ENCODE results near the gene AHSP.
"Not testable (repeated sequence)": the region's sequence is repeated elsewhere in the genome, so short reads cannot be mapped to it uniquely, and the experiment has no call there.

Gene AHSP

DNA sequence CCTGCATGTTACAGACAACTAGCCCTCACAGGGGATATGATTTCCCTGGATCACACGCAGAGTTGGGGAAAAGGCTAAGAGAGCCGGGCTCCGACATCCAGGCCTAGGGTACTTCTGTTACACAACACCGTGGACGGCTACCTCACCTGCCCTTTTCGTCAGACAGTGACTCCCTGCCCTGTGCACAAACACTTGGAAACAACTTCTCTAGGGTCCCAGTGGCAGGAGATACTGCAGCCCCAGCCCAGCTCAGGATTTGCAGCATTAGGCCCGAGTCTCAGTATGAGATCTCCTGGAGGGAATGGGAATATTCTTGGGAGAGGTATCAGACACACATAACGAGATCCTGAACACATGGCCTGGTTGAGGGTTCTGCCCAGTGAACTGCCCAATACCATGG lies 27.8 kb upstream of the AHSP start:
- peaks cover 2 to 61% (median 41%) of the 10 kb centered on the region in 4 experiments for H3K36me3 ChIP-seq (ENCODE audit: control insufficient read depth in 4 of 4, insufficient read depth in 4 of 4, low read length in 3 of 4)
- H3K9me3 ChIP-seq (ENCODE audit: control extremely low read depth in 1 of 5, control insufficient read depth in 4 of 5, insufficient read depth in 2 of 5, low read depth in 1 of 5, low read length in 4 of 5): no peaks in the 10 kb centered on the region
- 100% methylated on average over 8 of the region's 8 CpGs for WGBS (ENCODE audit: insufficient coverage)
- peaks cover 8 to 17% (median 14%) of the 10 kb centered on the region in 4 experiments for H3K4me1 ChIP-seq (ENCODE audit: control extremely low read depth in 1 of 4, control insufficient read depth in 4 of 4, insufficient read depth in 4 of 4, low read length in 3 of 4)
- no peak for DNase-seq
- H3K27ac ChIP-seq (ENCODE audit: insufficient read depth in 1 of 2, low read depth in 1 of 2, low read length in 2 of 2, poor library complexity in 1 of 2, severe bottlenecking in 2 of 2): no peak overlapping the region
- no peaks in the 10 kb centered on the region for H3K27me3 ChIP-seq (replicated peaks in 2 of 5; ENCODE audit: control insufficient read depth in 4 of 5, insufficient read depth in 5 of 5, low read length in 4 of 5)
- POLR2A ChIA-PET: no interaction called here
- CTCF ChIA-PET: interaction anchor here (1.0 to 1.2 kb wide), 3 partner anchors 10 to 58 kb away, joined by 3 read pairs; no protein-coding TSS in a partner anchor
- no peak overlapping the region for H3K4me3 ChIP-seq (ENCODE audit: control insufficient read depth in 1 of 7, extremely low read depth in 1 of 7, insufficient read depth in 4 of 7, low read depth in 2 of 7, low read length in 6 of 7)

GRCh38 chr16:31501226-31501965 lies 26.3 kb upstream of the AHSP start:
- no peaks in the 10 kb centered on the region for H3K9me3 ChIP-seq (ENCODE audit: control extremely low read depth in 1 of 5, control insufficient read depth in 4 of 5, insufficient read depth in 2 of 5, low read depth in 1 of 5, low read length in 4 of 5)
- no peak overlapping the region for H3K4me3 ChIP-seq (ENCODE audit: control insufficient read depth in 1 of 7, extremely low read depth in 1 of 7, insufficient read depth in 4 of 7, low read depth in 2 of 7, low read length in 6 of 7)
- H3K36me3 ChIP-seq (ENCODE audit: control insufficient read depth in 4 of 4, insufficient read depth in 4 of 4, low read length in 3 of 4): peaks cover 2 to 47% (median 30%) of the 10 kb centered on the region in 4 experiments
- ChIA-PET CTCF (interaction anchor here (1.3 to 1.6 kb wide), 2 partner anchors 9 to 14 kb away, joined by 3 to 5 read pairs; no protein-coding TSS in a partner anchor), POLR2A (interaction anchor here (0.6 kb wide), 2 partner anchors 8 to 321 kb away, joined by 4 read pairs; no protein-coding TSS in a partner anchor)
- H3K4me1 ChIP-seq (ENCODE audit: control extremely low read depth in 1 of 4, control insufficient read depth in 4 of 4, insufficient read depth in 4 of 4, low read length in 3 of 4): peaks cover 17 to 31% (median 28%) of the 10 kb centered on the region in 4 experiments
- no peak overlapping the region for H3K27ac ChIP-seq (ENCODE audit: insufficient read depth in 1 of 2, low read depth in 1 of 2, low read length in 2 of 2, poor library complexity in 1 of 2, severe bottlenecking in 2 of 2)
- no peak for DNase-seq
- no peaks in the 10 kb centered on the region for H3K27me3 ChIP-seq (replicated peaks in 2 of 5; ENCODE audit: control insufficient read depth in 4 of 5, insufficient read depth in 5 of 5, low read length in 4 of 5)
- 97% methylated on average over 3 of the region's 3 CpGs for WGBS (ENCODE audit: insufficient coverage)

DNA sequence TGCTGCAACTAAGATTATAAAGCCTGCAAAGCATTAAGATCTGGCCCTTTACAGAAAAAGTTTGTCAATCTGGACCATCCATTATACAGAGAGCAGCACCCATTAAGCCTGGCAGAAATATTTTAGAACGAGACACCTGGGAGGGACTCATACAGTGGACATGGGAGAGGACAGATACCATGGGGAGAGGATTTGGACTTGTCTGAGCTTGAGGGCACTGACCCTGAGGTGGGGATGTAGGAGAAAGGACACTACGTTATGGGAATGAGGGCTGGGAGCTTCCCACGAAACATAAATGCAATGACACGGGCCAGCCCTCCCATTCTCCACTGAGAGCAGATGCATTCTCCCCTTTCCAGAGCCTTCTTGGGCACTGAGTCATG lies 25.7 kb upstream of the AHSP start:
- no peak for DNase-seq
- WGBS (ENCODE audit: insufficient coverage): 96% methylated on average over 3 of the region's 4 CpGs
- ChIA-PET POLR2A (interaction anchor here (0.6 kb wide), 1 partner anchor 321 kb away, joined by 4 read pairs; no protein-coding TSS in a partner anchor), CTCF (interaction anchor here (1.3 to 1.6 kb wide), 2 partner anchors 9 to 14 kb away, joined by 3 to 5 read pairs; no protein-coding TSS in a partner anchor)
- peaks cover 2 to 41% (median 26%) of the 10 kb centered on the region in 4 experiments for H3K36me3 ChIP-seq (ENCODE audit: control insufficient read depth in 4 of 4, insufficient read depth in 4 of 4, low read length in 3 of 4)
- H3K27me3 ChIP-seq (replicated peaks in 2 of 5; ENCODE audit: control insufficient read depth in 4 of 5, insufficient read depth in 5 of 5, low read length in 4 of 5): no peaks in the 10 kb centered on the region
- no peak overlapping the region for H3K27ac ChIP-seq (ENCODE audit: insufficient read depth in 1 of 2, low read depth in 1 of 2, low read length in 2 of 2, poor library complexity in 1 of 2, severe bottlenecking in 2 of 2)
- H3K9me3 ChIP-seq (ENCODE audit: control extremely low read depth in 1 of 5, control insufficient read depth in 4 of 5, insufficient read depth in 2 of 5, low read depth in 1 of 5, low read length in 4 of 5): no peaks in the 10 kb centered on the region
- H3K4me1 ChIP-seq (ENCODE audit: control extremely low read depth in 1 of 4, control insufficient read depth in 4 of 4, insufficient read depth in 4 of 4, low read length in 3 of 4): peaks cover 19 to 36% (median 33%) of the 10 kb centered on the region in 4 experiments
- no peak overlapping the region for H3K4me3 ChIP-seq (ENCODE audit: control insufficient read depth in 1 of 7, extremely low read depth in 1 of 7, insufficient read depth in 4 of 7, low read depth in 2 of 7, low read length in 6 of 7)

DNA sequence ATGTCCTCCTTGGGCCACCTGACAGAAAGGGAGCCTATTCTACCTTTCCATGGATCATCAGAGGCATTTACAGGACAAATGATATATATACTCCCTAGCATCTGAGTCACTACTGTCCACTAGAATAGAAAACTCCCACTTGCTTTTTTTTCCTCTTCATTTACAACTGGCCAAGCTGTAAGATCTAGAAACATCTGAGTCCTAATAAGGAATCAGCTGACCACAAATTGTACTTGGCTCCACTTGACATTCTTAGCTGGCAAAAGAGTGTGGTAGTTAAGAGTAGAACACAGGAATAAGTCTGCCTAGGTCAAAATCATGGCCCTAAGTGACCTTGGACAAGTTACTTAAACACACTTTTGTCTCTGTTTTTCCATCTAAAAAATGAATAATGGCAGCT lies 24.7 kb upstream of the AHSP start:
- CTCF ChIA-PET: interaction anchor here (0.9 to 1.6 kb wide), 4 partner anchors 8 to 196 kb away, joined by 3 to 5 read pairs (median 4); no protein-coding TSS in a partner anchor
- DNase-seq: no peak

DNA sequence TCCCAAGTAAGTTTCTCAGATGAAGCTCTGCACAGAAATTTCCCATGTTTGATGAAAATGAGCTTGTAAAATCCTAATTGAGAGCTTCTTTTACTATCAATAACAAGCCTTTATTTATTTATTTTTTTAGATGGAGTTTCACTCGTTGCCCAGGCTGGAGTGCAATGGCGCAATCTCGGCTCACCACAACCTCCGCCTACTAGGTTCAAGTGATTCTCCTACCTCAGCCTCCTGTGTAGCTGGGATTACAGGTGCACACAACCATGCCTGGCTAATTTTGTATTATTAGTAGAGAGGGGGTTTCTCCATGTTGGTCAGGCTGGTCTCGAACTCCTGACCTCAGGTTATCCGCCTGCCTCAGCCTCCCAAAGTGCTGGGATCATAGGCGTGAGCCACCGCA lies 24.1 kb upstream of the AHSP start:
- DNase-seq; H3K27me3 ChIP-seq (replicated peaks in 2 of 5; ENCODE audit: control insufficient read depth in 4 of 5, insufficient read depth in 5 of 5, low read length in 4 of 5); H3K27ac ChIP-seq (ENCODE audit: insufficient read depth in 1 of 2, low read depth in 1 of 2, low read length in 2 of 2, poor library complexity in 1 of 2, severe bottlenecking in 2 of 2); POLR2A ChIA-PET; H3K9me3 ChIP-seq (ENCODE audit: control extremely low read depth in 1 of 5, control insufficient read depth in 4 of 5, insufficient read depth in 2 of 5, low read depth in 1 of 5, low read length in 4 of 5); H3K4me3 ChIP-seq (ENCODE audit: control insufficient read depth in 1 of 7, extremely low read depth in 1 of 7, insufficient read depth in 4 of 7, low read depth in 2 of 7, low read length in 6 of 7): not testable (repeated sequence)
- 92% methylated on average over 6 of the region's 8 CpGs for whole genome bisulfite sequencing (ENCODE audit: insufficient coverage)
- CTCF ChIA-PET: interaction anchor here (0.9 to 1.6 kb wide), 4 partner anchors 9 to 195 kb away, joined by 3 to 5 read pairs (median 4); no protein-coding TSS in a partner anchor
- Histone ChIP-seq H3K4me1 (ENCODE audit: control extremely low read depth in 1 of 4, control insufficient read depth in 4 of 4, insufficient read depth in 4 of 4, low read length in 3 of 4) (peaks cover 24 to 45% (median 43%) of the 10 kb centered on the region in 4 experiments), H3K36me3 (ENCODE audit: control insufficient read depth in 4 of 4, insufficient read depth in 4 of 4, low read length in 3 of 4) (peaks cover 2 to 26% (median 14%) of the 10 kb centered on the region in 4 experiments)

More for the DNA sequence above, 24.7 kb upstream of the AHSP start:
- Histone ChIP-seq H3K9me3 (ENCODE audit: control extremely low read depth in 1 of 5, control insufficient read depth in 4 of 5, insufficient read depth in 2 of 5, low read depth in 1 of 5, low read length in 4 of 5) (no peaks in the 10 kb centered on the region), H3K4me1 (ENCODE audit: control extremely low read depth in 1 of 4, control insufficient read depth in 4 of 4, insufficient read depth in 4 of 4, low read length in 3 of 4) (peaks cover 23 to 43% (median 42%) of the 10 kb centered on the region in 4 experiments), H3K4me3 (ENCODE audit: control insufficient read depth in 1 of 7, extremely low read depth in 1 of 7, insufficient read depth in 4 of 7, low read depth in 2 of 7, low read length in 6 of 7) (no peak overlapping the region), H3K27me3 (replicated peaks in 2 of 5; ENCODE audit: control insufficient read depth in 4 of 5, insufficient read depth in 5 of 5, low read length in 4 of 5) (no peaks in the 10 kb centered on the region), H3K36me3 (ENCODE audit: control insufficient read depth in 4 of 4, insufficient read depth in 4 of 4, low read length in 3 of 4) (peaks cover 2 to 32% (median 20%) of the 10 kb centered on the region in 4 experiments), H3K27ac (ENCODE audit: insufficient read depth in 1 of 2, low read depth in 1 of 2, low read length in 2 of 2, poor library complexity in 1 of 2, severe bottlenecking in 2 of 2) (no peak overlapping the region)
- POLR2A ChIA-PET: interaction anchor here (0.6 kb wide), 1 partner anchor 52 kb away, joined by 3 read pairs; no protein-coding TSS in a partner anchor

GRCh38 chr16:31504159-31504558 lies 23.5 kb upstream of the AHSP start:
- WGBS (ENCODE audit: insufficient coverage): 17% methylated on average over 6 of the region's 8 CpGs

More at GRCh38 chr16:31504159-31504558, 23.5 kb upstream of the AHSP start:
- no peak overlapping the region for H3K4me3 ChIP-seq (ENCODE audit: control insufficient read depth in 1 of 7, extremely low read depth in 1 of 7, insufficient read depth in 4 of 7, low read depth in 2 of 7, low read length in 6 of 7)
- peaks cover 30 to 51% (median 48%) of the 10 kb centered on the region in 4 experiments for H3K4me1 ChIP-seq (ENCODE audit: control extremely low read depth in 1 of 4, control insufficient read depth in 4 of 4, insufficient read depth in 4 of 4, low read length in 3 of 4)
- no peaks in the 10 kb centered on the region for H3K27me3 ChIP-seq (replicated peaks in 2 of 5; ENCODE audit: control insufficient read depth in 4 of 5, insufficient read depth in 5 of 5, low read length in 4 of 5)
- peaks cover under 1 to 20% (median 9%) of the 10 kb centered on the region in 4 experiments for H3K36me3 ChIP-seq (ENCODE audit: control insufficient read depth in 4 of 4, insufficient read depth in 4 of 4, low read length in 3 of 4)
- POLR2A ChIA-PET: interaction anchor here (0.8 kb wide), 1 partner anchor 48 kb away, joined by 3 read pairs; no protein-coding TSS in a partner anchor
- H3K9me3 ChIP-seq (ENCODE audit: control extremely low read depth in 1 of 5, control insufficient read depth in 4 of 5, insufficient read depth in 2 of 5, low read depth in 1 of 5, low read length in 4 of 5): no peaks in the 10 kb centered on the region
- no peak overlapping the region for H3K27ac ChIP-seq (ENCODE audit: insufficient read depth in 1 of 2, low read depth in 1 of 2, low read length in 2 of 2, poor library complexity in 1 of 2, severe bottlenecking in 2 of 2)
- CTCF ChIA-PET: interaction anchor here (1.4 to 1.6 kb wide), 2 partner anchors 9 to 43 kb away, joined by 4 to 5 read pairs; no protein-coding TSS in a partner anchor
- DNase-seq: no peak
